Hindlimb muscle (tissue), 1 donor: ENCODE measurements around the gene ARHGAP25. TPM values are rescaled to one million over a fixed set of nuclear protein-coding genes. Genes with fewer than 3 reads are reported as not detected.
A peak's percentile ranks its signal among the peaks of the same experiment; 100 is the strongest.
"Not testable (repeated sequence)": the region's sequence is repeated elsewhere in the genome, so short reads cannot be mapped to it uniquely, and the experiment has no call there.

Source experiments
- DNase-seq: peaks from one replicate; pipeline ENCODE4 v3.0.0-alpha.2; 2013
- polyA plus RNA-seq: library from polyadenylated mRNA; unstranded; fragments of 120-200 nt; gene quantifications from one replicate; pipeline ENCODE4 v1.2.1, GENCODE V29; 2013; ENCODE audit not compliant: insufficient read length

ARHGAP25 gene
- polyA plus RNA-seq, 1 donor: 3.7 TPM

DNA sequence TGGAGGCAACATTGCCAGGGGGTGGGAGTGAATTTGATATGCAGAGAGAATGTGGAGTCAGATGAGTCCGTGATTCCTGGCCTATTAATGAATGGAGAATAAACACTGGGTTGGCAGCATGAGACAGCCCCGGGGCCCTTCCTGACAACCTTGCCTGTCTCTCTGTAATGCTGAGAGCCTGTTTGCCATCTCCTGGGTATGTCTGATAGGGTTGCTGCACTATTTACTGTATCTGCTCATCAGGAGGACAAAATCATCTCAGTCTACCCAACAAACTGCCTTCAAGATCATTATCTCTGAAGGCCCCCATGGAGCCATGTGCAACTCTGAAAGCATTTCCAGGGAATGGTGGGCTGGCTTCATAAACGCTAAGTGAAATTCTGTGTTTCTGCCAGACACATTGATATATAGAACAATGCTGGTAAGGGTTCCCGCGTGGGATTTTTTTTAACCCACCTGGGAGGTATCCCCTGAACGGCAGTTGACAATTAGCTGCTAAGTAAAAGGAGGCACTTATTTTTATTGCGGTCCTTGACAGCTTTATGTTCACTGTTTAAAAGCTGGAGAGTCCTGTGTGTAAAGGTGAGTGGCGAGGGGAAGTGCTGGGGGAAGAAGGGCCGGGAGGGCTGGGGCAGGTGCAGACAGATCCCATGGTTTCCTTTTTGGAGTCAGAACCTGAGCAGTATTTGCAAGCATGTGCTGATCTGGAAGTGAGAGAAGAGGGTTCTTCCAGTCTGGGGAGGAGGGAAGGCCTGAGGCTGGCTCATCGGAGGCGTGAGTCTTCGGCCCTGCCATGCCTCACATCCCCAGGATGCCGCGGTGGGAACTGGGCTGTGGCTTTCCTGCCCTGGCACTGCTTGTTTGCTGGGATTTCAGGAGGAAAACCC lies 64.8 kb downstream of the ARHGAP25 start:
- no peak for DNase-seq

DNA sequence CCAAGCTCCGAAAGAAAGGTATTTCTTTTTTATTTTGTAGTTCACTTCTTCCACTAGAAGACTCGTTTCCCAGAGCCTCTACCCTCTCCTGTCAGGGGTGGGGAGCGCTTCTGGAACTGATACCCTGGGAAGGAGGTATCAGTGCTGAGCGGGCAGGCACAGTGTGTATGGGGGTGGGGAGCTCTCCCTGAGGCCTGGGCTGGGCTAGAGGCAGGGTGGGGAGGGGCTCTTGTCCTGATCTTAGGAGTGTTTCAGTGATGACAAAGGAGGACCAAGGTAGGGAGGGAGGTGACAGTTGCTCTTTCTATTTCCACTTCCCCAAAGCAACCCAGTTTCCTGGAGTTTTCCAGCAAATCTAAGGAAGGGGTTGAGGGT lies 65.4 kb downstream of the ARHGAP25 start:
- DNase-seq: no peak

DNA sequence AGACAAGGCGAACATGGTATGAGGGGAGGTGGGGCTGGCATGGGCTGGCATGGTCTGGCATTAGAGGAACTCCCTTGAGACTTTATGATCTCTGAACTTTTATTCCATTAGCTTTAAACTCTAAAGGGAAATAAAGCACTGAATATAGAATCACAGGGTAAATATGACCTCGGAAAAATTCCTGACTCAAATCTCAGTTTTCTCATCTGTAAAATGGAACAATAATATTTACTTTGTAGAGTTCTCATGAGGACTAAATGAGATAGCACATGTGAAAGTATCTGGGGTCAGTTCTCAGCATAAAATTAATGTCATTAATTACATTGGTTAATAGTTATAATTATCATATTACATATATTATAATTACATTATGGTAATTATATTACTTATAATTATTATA lies 65.9 kb downstream of the ARHGAP25 start:
- no peak for DNase-seq

DNA sequence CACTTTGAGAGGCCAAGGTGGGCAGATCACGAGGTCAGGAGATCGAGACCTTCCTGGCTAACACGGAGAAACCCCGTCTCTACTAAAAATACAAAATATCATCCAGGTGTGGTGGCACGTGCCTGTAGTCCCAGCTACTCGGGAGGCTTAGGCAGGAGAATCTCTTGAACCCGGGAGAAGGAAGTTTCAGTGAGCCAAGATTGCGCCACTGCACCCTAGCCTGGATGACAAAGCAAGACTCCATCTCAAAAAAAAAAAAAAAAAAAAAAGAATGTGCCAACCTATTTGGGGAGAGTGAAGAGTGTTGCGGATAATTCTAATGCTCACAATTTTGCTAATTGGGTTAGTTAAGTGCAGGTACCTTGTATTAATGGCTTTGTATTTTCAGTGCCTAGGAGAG lies 67.5 kb downstream of the ARHGAP25 start:
- not testable (repeated sequence) for DNase-seq

DNA sequence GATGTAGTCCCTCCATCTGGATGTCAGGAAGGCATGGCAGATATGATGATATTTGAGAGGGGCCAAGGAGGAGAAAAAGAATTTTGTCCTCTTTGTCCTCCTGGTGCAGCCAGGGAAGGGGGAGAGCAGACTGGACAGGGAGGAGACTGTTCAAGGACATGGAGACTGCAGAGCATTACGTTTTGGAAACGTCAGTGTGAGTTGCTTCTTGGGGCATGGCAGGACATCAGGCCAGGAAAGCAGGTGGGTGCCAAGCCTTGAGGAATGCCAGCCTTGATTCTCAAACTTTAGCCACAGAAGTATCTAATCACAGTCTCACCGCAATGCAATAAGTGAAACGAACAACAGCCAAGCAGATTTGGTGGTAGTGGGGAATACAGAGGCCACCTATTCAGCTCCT lies 70.4 kb downstream of the ARHGAP25 start:
- DNase-seq: no peak

DNA sequence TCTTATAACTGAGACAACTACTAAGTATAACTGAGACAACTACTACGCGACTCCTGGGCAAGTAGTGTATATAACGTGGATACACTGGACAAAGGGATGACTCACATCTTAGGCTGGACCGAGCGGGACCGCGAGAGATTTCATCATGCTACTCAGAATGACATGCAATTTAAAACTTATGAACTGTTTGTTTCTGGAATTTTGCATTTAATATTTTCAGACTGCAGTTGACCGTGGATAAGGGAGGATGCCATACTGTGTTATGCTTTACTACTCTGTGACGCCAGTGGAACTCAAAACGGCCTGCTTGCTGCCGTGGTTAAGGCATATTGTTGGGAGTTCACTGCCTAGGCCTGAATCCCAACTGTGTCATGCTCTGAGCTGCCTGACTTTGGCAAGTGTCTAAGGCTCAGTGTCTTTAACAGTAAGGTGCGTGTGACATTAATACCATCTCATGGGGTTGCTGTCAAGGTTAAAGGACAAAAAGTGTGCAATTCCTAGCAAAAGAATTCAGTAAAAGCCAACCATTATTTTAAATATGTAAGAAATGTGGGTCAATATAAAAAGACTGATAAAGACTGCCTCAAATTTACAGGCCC lies 72.0 kb downstream of the ARHGAP25 start:
- no peak for DNase-seq

DNA sequence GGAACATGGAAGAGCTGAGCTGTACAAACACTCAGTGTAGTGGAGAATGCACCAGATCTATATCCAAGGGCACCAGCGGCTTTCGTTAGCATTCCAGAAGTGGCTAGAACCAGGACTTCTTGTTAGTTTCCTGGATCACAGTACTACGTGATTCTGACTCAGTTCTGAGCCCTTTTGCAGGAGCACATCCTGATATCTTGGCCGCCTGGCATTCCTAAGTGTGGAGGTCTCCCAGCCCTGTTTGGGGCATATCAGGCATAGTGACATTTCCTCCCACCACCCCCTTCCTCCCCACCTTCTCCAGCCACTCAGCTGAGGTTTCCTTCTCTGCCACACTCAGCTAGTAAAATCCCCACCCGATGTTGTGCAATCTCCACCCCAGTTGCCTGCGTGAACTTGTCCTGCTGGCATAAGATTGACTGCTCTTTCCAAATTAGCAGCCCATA lies 73.2 kb downstream of the ARHGAP25 start:
- DNase-seq: no peak

DNA sequence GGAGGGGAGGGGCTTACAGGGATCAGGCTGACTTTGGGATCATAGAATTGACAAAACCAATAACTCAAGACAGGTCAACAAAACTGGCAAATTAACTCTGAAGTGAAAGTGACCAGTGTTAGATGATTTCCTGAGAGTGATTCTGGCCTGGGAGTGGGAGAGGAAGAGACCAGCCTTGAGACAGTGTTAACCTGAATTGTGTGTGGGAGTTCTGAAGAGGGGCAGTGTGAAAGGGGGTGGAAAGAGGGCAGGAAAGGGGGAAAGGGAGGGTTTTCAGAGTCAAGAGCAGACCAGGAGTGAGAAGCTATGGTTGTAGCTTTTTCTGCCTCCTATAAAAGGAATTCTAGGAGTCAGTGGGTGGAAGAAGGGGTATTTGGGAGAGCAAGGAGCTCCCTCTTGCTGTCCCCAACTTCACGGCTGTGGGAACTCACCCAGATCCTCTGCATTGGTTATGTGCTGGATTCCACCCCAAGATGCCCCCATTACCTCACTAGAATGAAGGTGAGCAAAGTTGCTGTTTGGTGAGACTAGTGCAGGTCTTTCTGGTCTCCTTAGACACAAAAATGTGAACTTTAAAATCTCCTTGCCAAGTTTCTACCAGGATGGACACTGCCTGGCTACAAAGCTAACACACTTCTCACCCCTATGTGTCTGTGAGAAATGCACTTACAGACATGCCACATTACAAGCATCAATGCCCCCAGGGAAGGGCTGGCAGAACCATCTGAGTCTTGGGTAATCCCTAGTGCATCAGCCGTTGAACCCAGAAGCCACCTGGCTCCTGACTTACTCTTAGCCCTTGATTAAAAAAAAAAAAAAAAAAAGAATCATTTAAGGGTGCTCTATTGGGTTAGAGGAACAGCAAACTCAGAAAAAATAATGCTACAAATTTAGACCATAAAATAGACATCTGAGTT lies 75.0 kb downstream of the ARHGAP25 start:
- DNase-seq: no peak

DNA sequence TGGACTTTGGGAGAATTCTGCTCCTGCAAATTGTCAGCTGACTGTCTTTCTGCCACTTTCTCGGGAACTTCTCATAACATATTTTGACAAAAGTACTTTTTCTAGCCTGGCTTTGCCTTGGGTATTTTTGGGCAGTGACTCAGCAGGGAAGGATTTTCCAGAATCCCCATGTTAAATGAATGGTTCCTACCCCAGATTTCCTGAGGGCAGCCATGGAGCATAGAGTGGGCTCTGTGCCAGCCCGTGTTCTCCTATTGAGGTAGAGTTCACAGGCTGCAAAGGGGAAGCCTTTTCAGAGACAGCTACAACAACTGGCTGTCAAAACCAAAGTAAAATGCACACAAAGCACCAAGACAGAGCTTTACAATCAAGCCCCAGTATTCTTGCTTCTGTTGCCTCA lies 76.8 kb downstream of the ARHGAP25 start:
- DNase-seq: no peak

DNA sequence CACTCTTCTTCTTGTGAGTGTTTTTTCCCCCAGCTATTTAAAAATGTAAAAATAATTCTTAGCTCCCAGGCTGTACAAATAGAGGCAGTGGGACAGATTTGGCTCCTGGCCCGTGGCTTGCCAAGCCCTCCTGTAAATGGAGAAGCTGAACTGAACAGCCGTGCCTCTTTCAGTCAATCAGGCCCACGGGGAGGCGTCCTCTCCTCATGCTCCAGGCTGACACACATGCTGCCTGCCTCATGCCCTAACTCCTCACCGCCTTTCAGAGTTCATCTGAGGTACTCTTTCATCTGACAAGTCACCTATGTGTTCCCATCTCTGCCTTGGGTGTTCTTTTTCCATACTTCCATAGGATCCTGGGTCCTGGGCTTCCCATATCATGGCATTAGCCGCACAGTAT lies 77.6 kb downstream of the ARHGAP25 start:
- no peak for DNase-seq

DNA sequence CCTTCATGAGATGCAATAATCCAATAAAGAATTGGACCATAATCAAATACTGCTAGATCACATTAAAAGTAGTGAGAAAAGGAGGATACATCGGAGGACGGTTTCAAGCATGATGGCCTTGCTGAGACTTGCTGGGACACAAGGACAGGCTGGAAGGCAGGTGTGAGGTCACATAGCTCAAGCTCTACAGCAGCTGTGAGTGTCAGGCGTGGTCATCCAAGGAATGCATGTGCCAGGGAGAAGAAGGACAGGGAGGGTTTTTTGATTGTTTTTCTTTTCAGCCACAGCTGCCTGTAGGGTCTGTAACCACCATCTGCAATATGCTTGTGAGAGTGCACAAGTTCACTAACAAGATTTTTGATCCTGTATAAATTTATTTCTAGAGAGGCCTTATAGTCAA lies 79.0 kb downstream of the ARHGAP25 start:
- no peak for DNase-seq

DNA sequence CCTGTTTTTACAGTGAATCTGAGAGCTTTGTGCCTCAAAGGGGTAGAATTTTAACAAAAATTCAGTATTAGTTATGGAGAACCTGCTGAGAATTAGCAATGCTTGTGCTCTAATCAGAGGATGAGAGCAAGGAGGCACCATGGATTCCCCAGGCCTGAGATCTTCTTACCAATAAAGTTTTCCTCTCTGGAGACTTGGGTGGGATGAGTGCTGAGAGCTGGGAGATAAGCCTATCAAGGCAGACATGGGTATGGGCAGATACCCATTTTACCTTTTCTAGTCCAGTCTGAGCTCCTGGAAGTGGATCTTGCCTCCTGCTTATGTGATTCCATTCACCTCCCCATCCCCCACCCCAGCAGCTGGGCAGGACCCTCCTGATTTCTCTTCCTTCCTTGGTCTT lies 82.7 kb downstream of the ARHGAP25 start:
- no peak for DNase-seq

DNA sequence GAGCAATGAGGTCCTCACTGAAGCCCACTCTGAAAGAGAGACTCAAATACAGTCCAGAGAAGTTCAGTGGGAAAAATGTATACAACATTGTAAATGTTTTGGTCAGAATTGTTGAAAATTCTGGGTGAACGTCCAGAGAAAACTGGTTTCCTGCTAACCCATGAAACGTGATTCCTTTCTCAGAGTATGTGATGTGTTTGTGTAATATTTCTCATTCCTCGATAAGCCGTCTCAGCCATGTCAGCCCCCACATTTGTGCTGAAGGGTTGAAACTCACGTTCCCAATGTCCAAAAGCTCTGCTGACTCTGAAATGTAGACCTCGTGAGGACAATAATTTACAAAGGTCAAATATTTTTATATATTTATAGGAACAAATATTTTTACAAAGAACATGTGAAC lies 84.9 kb downstream of the ARHGAP25 start:
- DNase-seq: no peak

DNA sequence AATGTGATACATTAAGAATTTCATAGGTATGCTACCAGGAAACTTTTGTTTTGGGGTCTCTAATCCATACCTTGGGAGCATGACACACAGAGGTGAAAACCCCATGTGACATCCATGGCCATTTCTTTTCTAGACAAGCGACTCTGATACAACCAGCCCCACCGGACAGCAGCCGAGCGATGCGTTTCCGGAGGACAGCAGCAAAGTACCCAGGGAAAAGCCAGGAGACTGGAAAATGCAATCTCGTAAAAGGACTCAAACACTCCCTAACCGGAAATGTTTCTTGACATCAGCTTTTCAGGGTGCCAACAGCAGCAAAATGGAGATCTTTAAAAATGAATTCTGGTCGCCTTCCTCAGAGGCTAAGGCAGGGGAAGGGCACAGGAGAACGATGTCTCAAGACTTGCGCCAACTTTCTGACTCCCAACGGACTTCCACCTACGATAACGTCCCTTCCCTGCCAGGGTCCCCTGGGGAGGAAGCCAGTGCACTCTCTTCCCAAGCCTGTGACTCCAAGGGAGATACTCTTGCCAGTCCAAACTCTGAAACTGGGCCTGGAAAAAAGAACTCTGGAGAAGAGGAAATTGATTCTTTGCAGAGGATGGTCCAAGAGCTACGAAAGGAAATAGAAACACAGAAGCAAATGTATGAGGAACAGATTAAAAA lies 87.7 kb downstream of the ARHGAP25 start:
- DNase-seq: no peak

DNA sequence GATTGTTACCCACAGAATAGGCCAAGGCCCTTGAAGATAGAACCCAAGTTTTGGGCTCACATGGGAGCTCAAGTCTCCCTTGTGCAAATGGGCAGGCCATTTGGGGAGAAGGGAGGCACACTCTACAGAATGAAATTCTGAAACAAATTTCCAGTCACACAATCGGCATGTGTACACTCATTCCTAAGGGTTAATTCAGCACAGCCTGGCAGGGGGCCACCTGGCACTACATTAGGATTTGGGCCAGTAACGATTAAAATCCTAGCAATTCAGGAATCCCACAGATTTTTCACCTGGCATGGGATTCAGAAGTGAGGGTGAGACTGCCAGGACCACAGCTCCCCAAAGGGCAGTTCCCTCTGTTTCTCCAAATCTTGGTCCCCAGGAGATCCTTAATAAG lies 90.2 kb downstream of the ARHGAP25 start:
- DNase-seq: no peak

DNA sequence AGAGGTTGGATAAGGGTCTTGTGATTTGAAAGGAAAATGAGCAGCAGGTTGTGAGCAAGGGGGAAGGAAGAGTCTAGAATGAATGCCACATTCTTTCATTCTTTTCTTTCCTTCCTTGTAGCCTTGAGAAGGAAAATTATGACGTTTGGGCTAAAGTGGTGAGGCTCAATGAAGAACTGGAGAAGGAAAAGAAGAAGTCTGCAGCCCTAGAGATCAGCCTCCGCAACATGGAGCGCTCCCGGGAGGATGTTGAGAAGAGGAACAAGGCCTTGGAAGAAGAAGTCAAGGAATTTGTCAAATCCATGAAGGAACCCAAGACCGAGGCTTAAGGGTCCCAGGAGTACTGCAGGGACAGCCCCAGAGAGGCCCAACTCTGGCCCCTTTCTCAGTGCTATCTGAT lies 91.3 kb downstream of the ARHGAP25 start:
- DNase-seq: no peak

DNA sequence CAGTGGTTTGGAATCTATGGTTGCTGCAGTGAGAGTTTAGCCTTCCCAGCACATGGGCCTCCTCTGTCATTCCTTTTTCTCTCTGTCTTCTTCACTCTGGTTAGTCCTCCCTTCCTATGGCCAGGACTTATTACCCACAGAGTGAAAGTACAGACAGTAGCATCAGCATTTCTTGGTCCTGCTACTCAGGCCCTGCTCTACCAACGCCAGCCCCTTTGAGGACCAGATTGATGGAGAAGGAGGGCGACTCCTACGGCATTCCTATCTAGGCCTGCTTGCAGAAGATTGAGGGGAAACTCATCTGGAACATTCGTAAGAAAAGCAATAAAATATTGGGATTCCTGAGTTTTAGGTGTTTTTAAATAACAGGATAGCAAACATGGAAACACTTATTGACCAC lies 93.1 kb downstream of the ARHGAP25 start:
- DNase-seq: no peak

DNA sequence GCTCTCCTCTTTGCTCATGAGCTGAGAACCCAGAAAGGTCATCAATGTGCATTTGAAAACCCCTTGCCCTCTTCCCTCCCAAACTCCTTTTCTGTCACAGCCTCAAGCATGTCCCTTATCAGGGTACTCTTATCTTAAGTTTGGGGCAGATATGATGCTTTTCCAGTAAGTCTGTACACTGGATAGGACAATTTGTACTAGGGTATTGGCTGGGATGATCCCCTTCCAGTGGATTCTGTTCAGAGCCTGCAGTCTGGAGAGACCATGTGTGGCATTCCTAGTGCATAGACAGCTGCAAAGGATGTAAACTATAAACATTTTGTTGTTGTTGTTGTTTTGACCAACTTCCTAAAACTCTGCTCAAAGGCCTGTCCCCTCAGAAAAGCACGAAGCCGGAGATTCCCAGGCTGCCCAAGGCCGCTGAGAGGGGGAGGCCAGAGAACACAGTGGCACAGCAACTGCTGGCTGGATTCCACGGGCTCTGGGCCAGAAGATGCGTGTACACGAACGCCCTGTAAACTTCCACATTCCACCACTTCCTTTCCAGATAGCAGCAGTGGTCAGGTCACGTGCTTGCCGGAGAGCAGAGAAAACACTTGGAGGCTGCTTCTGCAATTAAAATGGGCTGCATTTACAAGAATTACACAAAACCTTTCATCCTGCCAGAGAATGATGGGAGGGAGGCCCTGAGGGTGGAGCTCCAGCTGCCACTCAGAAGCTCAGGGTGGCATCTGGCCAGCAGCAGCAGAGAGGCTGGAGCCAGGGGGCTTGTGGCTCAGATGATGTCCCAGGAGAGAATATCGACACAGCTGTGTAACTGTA lies 94.5 kb downstream of the ARHGAP25 start:
- peak; percentile 87 for DNase-seq

DNA sequence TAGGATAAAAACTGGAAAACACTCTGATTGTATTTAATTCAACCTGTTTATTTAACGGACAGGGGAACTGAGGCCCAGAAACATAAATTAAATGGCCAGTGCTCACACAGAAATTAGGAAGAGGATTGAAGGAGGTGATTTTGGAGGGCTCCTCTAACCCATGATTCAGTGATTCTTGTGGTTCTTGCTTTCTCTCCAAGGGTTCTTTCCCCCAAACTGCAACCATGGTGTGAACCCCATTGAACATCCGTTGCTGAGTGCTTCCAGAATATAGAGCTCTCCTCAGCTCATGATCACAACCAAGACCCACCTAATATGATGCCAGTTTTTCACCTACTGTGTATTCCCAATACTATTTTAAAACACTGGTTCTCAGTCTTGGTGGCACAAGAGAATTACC lies 95.1 kb downstream of the ARHGAP25 start:
- no peak for DNase-seq

DNA sequence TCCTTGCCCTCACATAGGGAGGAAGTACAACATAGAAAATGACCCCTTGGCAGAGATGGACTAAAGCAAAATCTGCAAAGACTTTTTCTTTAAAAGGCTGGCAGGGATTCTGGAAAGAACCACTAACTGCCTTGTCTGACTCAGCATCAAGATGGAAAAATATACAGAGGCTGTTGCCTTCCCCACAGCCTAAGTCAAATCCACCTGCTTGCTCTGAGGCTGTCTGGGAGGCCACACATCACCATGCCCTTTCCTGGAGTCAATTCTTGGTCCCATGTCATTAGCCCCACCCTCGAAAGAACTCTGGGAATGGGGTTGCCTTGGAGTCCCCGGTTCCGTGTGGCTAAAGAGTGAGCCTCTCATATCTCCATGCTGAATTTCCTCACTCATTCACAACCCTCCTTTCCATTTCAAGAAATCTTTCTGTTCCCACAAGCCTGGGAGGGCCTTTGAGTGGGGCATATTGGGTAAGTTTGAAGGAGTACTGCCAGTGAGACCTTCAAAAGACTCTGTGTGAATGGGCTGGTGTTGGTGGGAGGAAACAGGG lies 97.1 kb downstream of the ARHGAP25 start:
- peak; percentile 50 for DNase-seq

DNA sequence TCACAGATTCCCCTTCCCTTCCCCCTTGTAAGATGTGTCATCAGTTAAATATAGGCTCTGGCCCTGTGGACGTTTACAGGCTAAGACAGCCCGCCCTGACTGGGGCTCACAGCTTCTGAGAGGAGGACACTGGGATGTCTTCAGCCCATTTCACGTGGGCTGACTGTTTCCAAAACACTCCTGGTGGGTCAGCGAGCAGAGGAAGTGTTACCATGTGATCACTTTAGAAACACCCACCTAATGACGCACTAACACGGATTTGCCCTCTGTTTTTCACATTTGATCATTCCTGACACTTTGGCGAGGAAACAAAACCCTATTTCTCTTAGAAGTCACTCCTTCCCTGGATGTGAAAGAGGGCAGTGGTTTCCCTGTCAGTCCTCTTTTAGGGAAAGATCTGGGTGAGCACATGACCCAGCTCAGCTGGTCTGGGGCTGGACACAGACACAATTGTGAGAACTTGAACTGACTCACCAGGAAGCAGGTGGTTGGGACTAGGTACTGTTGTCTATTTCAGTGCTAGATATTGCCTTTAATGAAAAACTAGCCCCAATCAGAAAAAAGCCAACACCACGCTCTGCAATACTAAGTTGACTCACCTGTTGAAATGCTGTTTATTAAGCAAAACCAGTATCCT lies 97.7 kb downstream of the ARHGAP25 start:
- DNase-seq: peak; percentile 61
